Keratinocyte (primary cell): ENCODE results near the gene BACE1-AS.

Source experiments
- CTCF ChIP-seq, 3 experiments: IDR thresholded peaks in 1 of 3; conservative IDR thresholded peaks in 1 of 3; optimal IDR thresholded peaks in 1 of 3; 2 replicates in 2 of 3; 3 replicates in 1 of 3; pipeline versions ENCODE3 to v1.5.1; 2011; ENCODE audit warnings: low read length in 3 of 3, mild to moderate bottlenecking in 3 of 3, moderate library complexity in 2 of 3, control low read depth in 1 of 3, inconsistent platforms in 1 of 3; ENCODE audit not compliant: insufficient read depth in 2 of 3; ENCODE audit errors: extremely low read depth in 1 of 3
- EZH2 ChIP-seq: IDR thresholded peaks from one replicate; pipeline ENCODE4 v1.6.1; 2012; ENCODE audit warnings: inconsistent platforms, mild to moderate bottlenecking, low read length, moderate library complexity

- TF ChIP-seq CTCF (optimal IDR thresholded peaks at IDR 0.05 in 1 of 3, IDR thresholded peaks at IDR 0.05 in 1 of 3, conservative IDR thresholded peaks at IDR 0.05 in 1 of 3; ENCODE audit: extremely low read depth in 1 of 3, insufficient read depth in 2 of 3, low read length in 3 of 3), result no peak
- no peak for TF ChIP-seq EZH2
Observed at GRCh38 chr11:117249571-117249970, 41.6 kb upstream of the BACE1-AS start.
